ENCODE results near the gene ZMYND10. TPM values are rescaled to one million over a fixed set of nuclear protein-coding genes. Genes with fewer than 3 reads are reported as not detected.

Gene ZMYND10
- total and polyA plus RNA-seq, 2 donors (not counting 3 experiments of a cell fraction or from before 2014, with no cell fraction given), result 0.25 to 0.38 TPM

DNA sequence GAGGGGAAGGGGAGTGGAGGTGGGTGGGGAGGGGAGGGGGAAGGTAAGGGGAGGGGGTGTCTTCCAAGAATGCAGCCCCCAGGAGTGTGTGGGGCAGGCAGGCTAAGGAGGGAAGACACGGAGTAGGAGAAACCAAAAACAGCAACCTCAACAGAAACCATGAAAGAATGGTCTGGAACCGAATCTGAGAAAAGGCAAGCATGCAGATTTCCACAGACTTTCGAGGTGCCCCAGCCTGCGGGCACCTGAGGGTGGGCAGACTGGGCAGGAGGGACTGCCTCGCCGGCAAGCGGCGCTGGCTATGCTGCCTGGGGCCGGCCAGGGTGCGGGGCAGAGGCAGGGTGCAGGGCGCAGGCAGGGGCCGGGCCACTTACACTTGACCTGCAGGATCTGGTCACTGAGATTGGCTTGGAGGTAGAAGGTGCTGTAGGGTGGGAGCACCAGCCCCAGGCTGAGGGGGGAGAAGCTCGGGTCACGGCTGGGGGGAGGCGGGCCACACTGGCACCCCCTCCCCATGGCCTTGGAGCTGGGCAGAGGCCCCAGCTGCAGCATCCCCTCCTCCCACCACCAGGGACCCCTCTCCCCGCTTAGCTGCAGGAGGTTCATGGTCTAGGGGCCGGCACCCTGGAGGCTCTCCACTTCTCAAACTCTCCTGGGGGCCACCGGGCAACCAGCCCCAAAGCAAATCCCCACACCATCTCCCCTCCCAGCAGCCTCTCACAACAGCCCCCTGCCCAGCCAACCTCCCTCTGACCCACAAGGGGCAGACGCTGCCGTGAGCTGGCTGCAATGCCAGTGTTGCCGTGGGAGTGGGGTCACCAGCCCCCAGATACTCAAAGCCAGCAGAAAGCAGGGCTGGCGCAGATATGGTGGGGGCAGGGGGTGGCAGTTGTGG lies 29.1 kb upstream of the ZMYND10 start:
- BruUV-seq (replicated peaks), result no TSS peak
- intact Hi-C loops (cut with micrococcal nuclease), result no loop called here

More for the DNA sequence above, 29.1 kb upstream of the ZMYND10 start:
- no peaks in the 10 kb centered on the region for H3K36me3 ChIP-seq (ENCODE audit: control insufficient read depth in 2 of 2, extremely low read depth in 1 of 2, insufficient read depth in 2 of 2, low read length in 2 of 2)
- no peaks in the 10 kb centered on the region for H3K9me1 ChIP-seq (replicated peaks; ENCODE audit: control insufficient read depth, extremely low read depth, insufficient read depth, low read length)
- DNase-seq (ENCODE audit: low read depth, low spot score) (no peak), FAIRE-seq (no peak)
- H3K4me2 ChIP-seq (ENCODE audit: insufficient read depth, low read length), result no peak overlapping the region
- no peaks in the 10 kb centered on the region for H3K79me2 ChIP-seq (ENCODE audit: control insufficient read depth, insufficient read depth, low read length)
- POLR2A ChIA-PET, result no interaction called here
- CTCF ChIA-PET, result interaction anchor here (0.6 kb wide), 1 partner anchor 168 kb away, joined by 4 read pairs; no protein-coding TSS in a partner anchor
- dilution Hi-C loops (cut with MboI; ENCODE audit: extremely low pct_ligation_motif_present, low sequenced_read_pairs), result no loop called here
- no peaks in the 10 kb centered on the region for H4K20me1 ChIP-seq (replicated peaks; ENCODE audit: control insufficient read depth, extremely low read depth, insufficient read depth, low read length)
- no peak overlapping the region for H3K4me3 ChIP-seq (replicated peaks in 1 of 3; ENCODE audit: insufficient read depth in 1 of 3, low read depth in 1 of 3, low read length in 3 of 3)
- no peak overlapping the region for H2AFZ ChIP-seq (ENCODE audit: low read depth, low read length)
- H3K27ac ChIP-seq (ENCODE audit: insufficient read depth, low read depth, low read length), result no peak overlapping the region
- H3K27me3 ChIP-seq (ENCODE audit: control insufficient read depth in 2 of 2, insufficient read depth in 2 of 2, low read length in 2 of 2), result peaks cover 0 to 2% of the 10 kb centered on the region in 2 experiments
- H3K9ac ChIP-seq (replicated peaks; ENCODE audit: extremely low read depth, insufficient read depth, low read length), result no peak overlapping the region
- no peaks in the 10 kb centered on the region for H3K4me1 ChIP-seq (ENCODE audit: control insufficient read depth, extremely low read depth, insufficient read depth, low read length)
- H3K9me3 ChIP-seq (replicated peaks; ENCODE audit: control insufficient read depth, insufficient read depth, low read length), result no peaks in the 10 kb centered on the region
- TF ChIP-seq POLR2AphosphoS5 (IDR thresholded peaks at IDR 0.05; ENCODE audit: insufficient read depth, low read depth, low read length) (no peak), FOS (IDR thresholded peaks at IDR 0.05; ENCODE audit: borderline replicate concordance, insufficient read depth, low read length) (no peak), MYC (IDR thresholded peaks at IDR 0.05; ENCODE audit: low read depth, low read length) (no peak), JUN (IDR thresholded peaks at IDR 0.05; ENCODE audit: borderline replicate concordance, insufficient read depth, insufficient read length, low read depth) (no peak), POLR2A (IDR thresholded peaks at IDR 0.05; ENCODE audit: low read depth, low read length) (no peak), GATA2 (IDR thresholded peaks at IDR 0.05; ENCODE audit: insufficient read depth, insufficient read length, low read depth, low read length) (no peak), EZH2 (IDR thresholded peaks at IDR 0.05; ENCODE audit: borderline replicate concordance, low read depth, low read length, severe bottlenecking) (no peak)
- TF ChIP-seq, protein P1, sequence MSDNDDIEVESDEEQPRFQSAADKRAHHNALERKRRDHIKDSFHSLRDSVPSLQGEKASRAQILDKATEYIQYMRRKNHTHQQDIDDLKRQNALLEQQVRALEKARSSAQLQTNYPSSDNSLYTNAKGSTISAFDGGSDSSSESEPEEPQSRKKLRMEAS (IDR thresholded peaks at IDR 0.05; ENCODE audit: insufficient read depth, insufficient read length), result no peak
- TF ChIP-seq, protein P2, sequence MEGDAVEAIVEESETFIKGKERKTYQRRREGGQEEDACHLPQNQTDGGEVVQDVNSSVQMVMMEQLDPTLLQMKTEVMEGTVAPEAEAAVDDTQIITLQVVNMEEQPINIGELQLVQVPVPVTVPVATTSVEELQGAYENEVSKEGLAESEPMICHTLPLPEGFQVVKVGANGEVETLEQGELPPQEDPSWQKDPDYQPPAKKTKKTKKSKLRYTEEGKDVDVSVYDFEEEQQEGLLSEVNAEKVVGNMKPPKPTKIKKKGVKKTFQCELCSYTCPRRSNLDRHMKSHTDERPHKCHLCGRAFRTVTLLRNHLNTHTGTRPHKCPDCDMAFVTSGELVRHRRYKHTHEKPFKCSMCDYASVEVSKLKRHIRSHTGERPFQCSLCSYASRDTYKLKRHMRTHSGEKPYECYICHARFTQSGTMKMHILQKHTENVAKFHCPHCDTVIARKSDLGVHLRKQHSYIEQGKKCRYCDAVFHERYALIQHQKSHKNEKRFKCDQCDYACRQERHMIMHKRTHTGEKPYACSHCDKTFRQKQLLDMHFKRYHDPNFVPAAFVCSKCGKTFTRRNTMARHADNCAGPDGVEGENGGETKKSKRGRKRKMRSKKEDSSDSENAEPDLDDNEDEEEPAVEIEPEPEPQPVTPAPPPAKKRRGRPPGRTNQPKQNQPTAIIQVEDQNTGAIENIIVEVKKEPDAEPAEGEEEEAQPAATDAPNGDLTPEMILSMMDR (IDR thresholded peaks at IDR 0.05; ENCODE audit: extremely low read depth in 1 of 2, insufficient read depth in 1 of 2, low read depth in 1 of 2, low read length in 2 of 2), result no peak

Measured in endothelial cell of umbilical vein (primary cell).